A673 (cell line): ENCODE measurements around the gene CLASP1.

ENCODE experiments used
- EZH2 ChIP-seq: fragments of 200-600 bp; sonication (generic); IDR thresholded peaks from 2 replicates; pipeline ENCODE4 v1.6.1; 2017; ENCODE audit warnings: borderline replicate concordance, low read depth, mild to moderate bottlenecking, mixed read lengths, antibody characterized with exemption, low read length; ENCODE audit not compliant: poor library complexity, severe bottlenecking
- TF ChIP-seq, protein P1 (sequence below): fragments of 300-800, 200-600 bp; sonication (generic); conservative IDR thresholded peaks from 2 replicates; pipeline ENCODE4 v1.5.1; 2017; ENCODE audit warnings: low read depth, mild to moderate bottlenecking, antibody characterized with exemption, low read length, moderate library complexity, mixed read lengths

DNA sequence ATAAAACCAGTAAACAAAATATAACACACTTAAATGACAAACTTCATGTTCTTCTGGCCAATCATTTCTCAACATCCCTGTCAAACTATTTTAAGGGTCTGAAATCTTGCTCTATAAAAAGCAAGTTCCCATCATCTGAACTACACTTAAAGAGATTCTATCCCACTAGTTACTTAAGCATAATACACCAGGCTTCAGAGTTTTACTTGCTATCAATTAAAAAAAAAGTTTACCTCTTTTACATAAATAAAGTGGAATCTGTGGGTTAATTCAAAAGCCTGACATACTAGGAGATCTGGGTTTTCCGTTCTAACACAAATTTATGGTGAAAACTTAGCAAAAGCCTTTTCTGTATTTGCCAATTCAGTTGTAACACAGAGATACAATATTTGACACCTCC lies 1.9 kb downstream of the CLASP1 start:
- TF ChIP-seq, protein P1, sequence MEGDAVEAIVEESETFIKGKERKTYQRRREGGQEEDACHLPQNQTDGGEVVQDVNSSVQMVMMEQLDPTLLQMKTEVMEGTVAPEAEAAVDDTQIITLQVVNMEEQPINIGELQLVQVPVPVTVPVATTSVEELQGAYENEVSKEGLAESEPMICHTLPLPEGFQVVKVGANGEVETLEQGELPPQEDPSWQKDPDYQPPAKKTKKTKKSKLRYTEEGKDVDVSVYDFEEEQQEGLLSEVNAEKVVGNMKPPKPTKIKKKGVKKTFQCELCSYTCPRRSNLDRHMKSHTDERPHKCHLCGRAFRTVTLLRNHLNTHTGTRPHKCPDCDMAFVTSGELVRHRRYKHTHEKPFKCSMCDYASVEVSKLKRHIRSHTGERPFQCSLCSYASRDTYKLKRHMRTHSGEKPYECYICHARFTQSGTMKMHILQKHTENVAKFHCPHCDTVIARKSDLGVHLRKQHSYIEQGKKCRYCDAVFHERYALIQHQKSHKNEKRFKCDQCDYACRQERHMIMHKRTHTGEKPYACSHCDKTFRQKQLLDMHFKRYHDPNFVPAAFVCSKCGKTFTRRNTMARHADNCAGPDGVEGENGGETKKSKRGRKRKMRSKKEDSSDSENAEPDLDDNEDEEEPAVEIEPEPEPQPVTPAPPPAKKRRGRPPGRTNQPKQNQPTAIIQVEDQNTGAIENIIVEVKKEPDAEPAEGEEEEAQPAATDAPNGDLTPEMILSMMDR, result no peak
- TF ChIP-seq EZH2, result no peak
